GM19467 (cell line): ENCODE measurements around the gene MSRB3.
A peak's percentile ranks its signal among the peaks of the same experiment; 100 is the strongest.

Source experiments
- ATAC-seq: cut with Tn5 transposase; IDR thresholded peaks from one replicate; pipeline ENCODE4 v1.9.1; 2021; ENCODE audit warnings: mild to moderate bottlenecking, moderate library complexity; ENCODE audit not compliant: unreplicated experiment

Gene MSRB3

GRCh38 chr12:65278576-65279368 is at the start of gene MSRB3:
MSRB3 (plus strand) TSS chr12:65278683; CDS start chr12:65308580, 29,897 bp downstream.
- peak; percentile 69 for ATAC-seq

- ATAC-seq: no peak
Measured at GRCh38 chr12:65229441-65229840, 49.0 kb upstream of the MSRB3 start.

GRCh38 chr12:65232476-65233077 is 45.9 kb upstream of the MSRB3 start:
- no peak for ATAC-seq

GRCh38 chr12:65237153-65237552 is 41.3 kb upstream of the MSRB3 start:
- no peak for ATAC-seq

GRCh38 chr12:65238609-65239008 is 39.9 kb upstream of the MSRB3 start:
- ATAC-seq: no peak

GRCh38 chr12:65248656-65249633 is 29.5 kb upstream of the MSRB3 start:
- no peak for ATAC-seq

GRCh38 chr12:65252515-65252914 is 26.0 kb upstream of the MSRB3 start:
- no peak for ATAC-seq

GRCh38 chr12:65257986-65258385 is 20.5 kb upstream of the MSRB3 start:
- no peak for ATAC-seq

GRCh38 chr12:65259501-65259900 is 19.0 kb upstream of the MSRB3 start:
- no peak for ATAC-seq

GRCh38 chr12:65263777-65264176 is 14.7 kb upstream of the MSRB3 start:
- ATAC-seq: no peak

GRCh38 chr12:65266408-65266807 is 12.1 kb upstream of the MSRB3 start:
- no peak for ATAC-seq

- no peak for ATAC-seq
Measured at GRCh38 chr12:65269603-65270002, 8.9 kb upstream of the MSRB3 start.

- no peak for ATAC-seq
Measured at GRCh38 chr12:65274602-65275272, 3.7 kb upstream of the MSRB3 start.

- ATAC-seq: no peak
Measured at GRCh38 chr12:65275627-65276026, 2.9 kb upstream of the MSRB3 start.

- no peak for ATAC-seq
Measured at GRCh38 chr12:65276916-65277530, 1.5 kb upstream of the MSRB3 start.

GRCh38 chr12:65277994-65278575 is 398 bp upstream of the MSRB3 start:
- ATAC-seq: no peak

GRCh38 chr12:65279369-65280112 is 1.1 kb downstream of the MSRB3 start:
- no peak for ATAC-seq

- no peak for ATAC-seq
Measured at GRCh38 chr12:65280306-65280705, 1.8 kb downstream of the MSRB3 start.

GRCh38 chr12:65282840-65283239 is 4.4 kb downstream of the MSRB3 start:
- ATAC-seq: no peak
